ENCODE measurements around the gene SERPINA1.

SERPINA1 gene

GRCh38 chr14:94346065-94346786 lies 42.2 kb downstream of the SERPINA1 start:
- DNase-seq (ENCODE audit: low read depth): peak; percentile 17

- peak; percentile 84 for DNase-seq (ENCODE audit: low read depth)
Observed at GRCh38 chr14:94345344-94346064, 42.9 kb downstream of the SERPINA1 start.

GRCh38 chr14:94344389-94344788 lies 44.0 kb downstream of the SERPINA1 start:
- DNase-seq (ENCODE audit: low read depth): no peak

GRCh38 chr14:94343238-94344005 lies 45.0 kb downstream of the SERPINA1 start:
- DNase-seq (ENCODE audit: low read depth): no peak

GRCh38 chr14:94342334-94342934 lies 46.0 kb downstream of the SERPINA1 start:
- peak; percentile 91 for DNase-seq (ENCODE audit: low read depth)

GRCh38 chr14:94341656-94342333 lies 46.6 kb downstream of the SERPINA1 start:
- no peak for DNase-seq (ENCODE audit: low read depth)

GRCh38 chr14:94340533-94340932 lies 47.9 kb downstream of the SERPINA1 start:
- DNase-seq (ENCODE audit: low read depth): no peak

- no peak for DNase-seq (ENCODE audit: low read depth)
Observed at GRCh38 chr14:94338023-94338422, 50.4 kb downstream of the SERPINA1 start.

GRCh38 chr14:94337274-94337673 lies 51.1 kb downstream of the SERPINA1 start:
- peak; percentile 15 for DNase-seq (ENCODE audit: low read depth)

GRCh38 chr14:94334872-94335271 lies 53.5 kb downstream of the SERPINA1 start:
- no peak for DNase-seq (ENCODE audit: low read depth)

- no peak for DNase-seq (ENCODE audit: low read depth)
Observed at GRCh38 chr14:94332587-94332986, 55.8 kb downstream of the SERPINA1 start.

- DNase-seq (ENCODE audit: low read depth): no peak
Observed at GRCh38 chr14:94332063-94332583, 56.3 kb downstream of the SERPINA1 start.

- DNase-seq (ENCODE audit: low read depth): no peak
Observed at GRCh38 chr14:94331462-94331861, 56.9 kb downstream of the SERPINA1 start.

GRCh38 chr14:94330857-94331256 lies 57.5 kb downstream of the SERPINA1 start:
- no peak for DNase-seq (ENCODE audit: low read depth)

- DNase-seq (ENCODE audit: low read depth): no peak
Observed at GRCh38 chr14:94330432-94330831, 58.0 kb downstream of the SERPINA1 start.

- no peak for DNase-seq (ENCODE audit: low read depth)
Observed at GRCh38 chr14:94329857-94330256, 58.5 kb downstream of the SERPINA1 start.

GRCh38 chr14:94328196-94328595 lies 60.2 kb downstream of the SERPINA1 start:
- no peak for DNase-seq (ENCODE audit: low read depth)

All from GM04503 (cell line).